Glutamatergic neuron (in vitro differentiated cells): Measurements from ENCODE around the gene UBP1. TPM values are rescaled to one million over a fixed set of nuclear protein-coding genes. Genes with fewer than 3 reads are reported as not detected.

ENCODE experiments used
- DNase-seq: peaks from one replicate; pipeline ENCODE4 v3.0.0; 2022
- H3K27ac Mint-ChIP-seq: one replicate; pipeline ENCODE4 v1.8.0; 2020; ENCODE audit warnings: mild to moderate bottlenecking, mixed read lengths, inconsistent platforms; ENCODE audit not compliant: unreplicated experiment
- H3K27me3 Mint-ChIP-seq: one replicate; pipeline ENCODE4 v1.8.0; 2020; ENCODE audit warnings: mild to moderate bottlenecking, moderate library complexity, mixed read lengths, inconsistent platforms; ENCODE audit not compliant: unreplicated experiment
- H3K36me3 Mint-ChIP-seq: one replicate; pipeline ENCODE4 v1.8.0; 2020; ENCODE audit warnings: mild to moderate bottlenecking, mixed read lengths, inconsistent platforms; ENCODE audit not compliant: unreplicated experiment
- H3K4me1 Mint-ChIP-seq: one replicate; pipeline ENCODE4 v1.8.0; 2020; ENCODE audit warnings: mild to moderate bottlenecking, low read depth, mixed read lengths, inconsistent platforms; ENCODE audit not compliant: unreplicated experiment
- H3K4me3 Mint-ChIP-seq: one replicate; pipeline ENCODE4 v1.8.0; 2020; ENCODE audit warnings: mild to moderate bottlenecking, mixed read lengths, inconsistent platforms; ENCODE audit not compliant: unreplicated experiment
- H3K9me3 Mint-ChIP-seq: one replicate; pipeline ENCODE4 v1.8.0; 2020; ENCODE audit warnings: mild to moderate bottlenecking, moderate library complexity, mixed read lengths, inconsistent platforms; ENCODE audit not compliant: unreplicated experiment
- CTCF ChIP-seq: fragments of 200-600 bp; sonication (generic); IDR thresholded peaks from one replicate; pipeline ENCODE4 v1.5.0; 2021; ENCODE audit not compliant: partially characterized antibody, unreplicated experiment
- total RNA-seq: library from RNA; stranded (reverse); fragmentation: NEBNext Ultra II Directional; extraction: Animal tissue kit (Norgen Biotek cat#: 25700); gene quantifications from one replicate; pipeline ENCODE4 v1.2.1, GENCODE V29; 2021; ENCODE audit not compliant: unreplicated experiment

The UBP1 gene
- total RNA-seq, 1 donor from 2014 or later, result 69.9 TPM

- H3K4me3 Mint-ChIP-seq, result no peak overlapping the region
- DNase-seq, result no peak
- no peaks in the 10 kb centered on the region for H3K27me3 Mint-ChIP-seq
- no peaks in the 10 kb centered on the region for H3K9me3 Mint-ChIP-seq
- no peak overlapping the region for H3K27ac Mint-ChIP-seq
- TF ChIP-seq CTCF, result no peak
- no peaks in the 10 kb centered on the region for H3K36me3 Mint-ChIP-seq
- peaks cover 30% of the 10 kb centered on the region for H3K4me1 Mint-ChIP-seq
Observed at GRCh38 chr3:33428734-33429133, 11.5 kb downstream of the UBP1 start.

- Mint-ChIP-seq H3K36me3 (no peaks in the 10 kb centered on the region), H3K4me3 (no peak overlapping the region), H3K9me3 (no peaks in the 10 kb centered on the region), H3K27me3 (no peaks in the 10 kb centered on the region), H3K4me1 (peaks cover 27% of the 10 kb centered on the region), H3K27ac (no peak overlapping the region)
- no peak for DNase-seq
- no peak for TF ChIP-seq CTCF
Observed at GRCh38 chr3:33426630-33427317, 13.4 kb downstream of the UBP1 start.

- no peak overlapping the region for H3K4me3 Mint-ChIP-seq
- H3K9me3 Mint-ChIP-seq, result peaks cover under 1% of the 10 kb centered on the region
- DNase-seq, result no peak
- no peak overlapping the region for H3K27ac Mint-ChIP-seq
- H3K36me3 Mint-ChIP-seq, result no peaks in the 10 kb centered on the region
- peaks cover 2% of the 10 kb centered on the region for H3K27me3 Mint-ChIP-seq
- no peak for TF ChIP-seq CTCF
- H3K4me1 Mint-ChIP-seq, result peaks cover 27% of the 10 kb centered on the region
Observed at GRCh38 chr3:33426068-33426467, 14.1 kb downstream of the UBP1 start.

GRCh38 chr3:33425453-33425852 is 14.8 kb downstream of the UBP1 start:
- TF ChIP-seq CTCF, result no peak
- DNase-seq, result no peak
- Mint-ChIP-seq H3K4me3 (no peak overlapping the region), H3K36me3 (no peaks in the 10 kb centered on the region), H3K4me1 (peaks cover 21% of the 10 kb centered on the region), H3K27me3 (peaks cover 2% of the 10 kb centered on the region), H3K27ac (peak overlapping the region; percentile 23), H3K9me3 (peaks cover 4% of the 10 kb centered on the region)

GRCh38 chr3:33424606-33425452 is 15.4 kb downstream of the UBP1 start:
- Mint-ChIP-seq H3K36me3 (no peaks in the 10 kb centered on the region), H3K4me1 (peaks cover 20% of the 10 kb centered on the region), H3K9me3 (peaks cover 4% of the 10 kb centered on the region), H3K4me3 (no peak overlapping the region), H3K27me3 (peaks cover 2% of the 10 kb centered on the region), H3K27ac (peak overlapping the region; percentile 23)
- no peak for TF ChIP-seq CTCF
- no peak for DNase-seq
